WTC11 (cell line): Measurements from ENCODE around the gene PKP2. TPM values are rescaled to one million over a fixed set of nuclear protein-coding genes. Genes with fewer than 3 reads are reported as not detected.

Experiments
- ATAC-seq: fragments of 200-7000 bp; cut with Tn5 transposase; 2 replicates; pipeline ENCODE4 v1.10.0; 2021; ENCODE audit warnings: mild to moderate bottlenecking, moderate library complexity
- CTCF ChIA-PET: fragments of 300-600 bp; sonication (Branson Sonifier 250); formaldehyde crosslinking; loops from one replicate; lab custom pipeline; 2021; ENCODE audit warnings: antibody characterized with exemption; lab: Charles Lee
- POLR2A ChIA-PET: fragments of 350-600 bp; sonication (Branson Sonifier 250); formaldehyde crosslinking; loops from one replicate; lab custom pipeline; 2021; ENCODE audit warnings: antibody characterized with exemption; lab: Charles Lee
- DNase-seq: peaks from one replicate; pipeline ENCODE4 v3.0.0; 2021; ENCODE audit warnings: low spot score
- H3K27ac Mint-ChIP-seq: 2 replicates; pipeline ENCODE4 v1.8.0; 2021; ENCODE audit warnings: mixed read lengths
- H3K27me3 Mint-ChIP-seq: 2 replicates; pipeline ENCODE4 v1.8.0; 2021; ENCODE audit warnings: low read depth, mild to moderate bottlenecking, moderate library complexity, mixed read lengths
- H3K36me3 Mint-ChIP-seq: 2 replicates; pipeline ENCODE4 v1.8.0; 2021; ENCODE audit warnings: mixed read lengths
- H3K4me1 Mint-ChIP-seq: 2 replicates; pipeline ENCODE4 v1.8.0; 2022; ENCODE audit warnings: mixed read lengths
- H3K4me3 Mint-ChIP-seq: 2 replicates; pipeline ENCODE4 v1.8.0; 2021; ENCODE audit warnings: mild to moderate bottlenecking, moderate library complexity, mixed read lengths
- H3K9me3 Mint-ChIP-seq: 2 replicates; pipeline ENCODE4 v1.8.0; 2021; ENCODE audit warnings: mixed read lengths
- AFF4 ChIP-seq: sonication (generic); formaldehyde crosslinking; IDR thresholded peaks from 2 replicates; pipeline ENCODE4 v1.8.1; 2023; ENCODE audit warnings: mild to moderate bottlenecking, missing genetic modification reagents, borderline replicate concordance
- E2F1 ChIP-seq: sonication (generic); formaldehyde crosslinking; IDR thresholded peaks from 2 replicates; pipeline ENCODE4 v1.8.0; 2022; ENCODE audit warnings: mild to moderate bottlenecking, missing genetic modification reagents
- E2F4 ChIP-seq: sonication (generic); formaldehyde crosslinking; IDR thresholded peaks from 2 replicates; pipeline ENCODE4 v1.8.1; 2022; ENCODE audit warnings: low read depth, mild to moderate bottlenecking, moderate library complexity, missing genetic modification reagents, borderline replicate concordance
- ETV6 ChIP-seq: sonication (generic); formaldehyde crosslinking; IDR thresholded peaks from 2 replicates; pipeline ENCODE4 v1.8.1; 2022; ENCODE audit warnings: mild to moderate bottlenecking, missing genetic modification reagents
- FOXP4 ChIP-seq: sonication (generic); formaldehyde crosslinking; IDR thresholded peaks from 2 replicates; pipeline ENCODE4 v1.8.0; 2022; ENCODE audit warnings: mild to moderate bottlenecking, missing genetic modification reagents
- GRHL2 ChIP-seq: fragments of 250-450 bp; sonication (Bioruptor Pico); IDR thresholded peaks from 2 replicates; pipeline ENCODE4 v1.8.0; 2022; ENCODE audit warnings: mild to moderate bottlenecking, moderate library complexity; ENCODE audit not compliant: insufficient replicate concordance, severe bottlenecking
- IRF2 ChIP-seq: sonication (generic); formaldehyde crosslinking; IDR thresholded peaks from 2 replicates; pipeline ENCODE4 v1.8.0; 2022; ENCODE audit warnings: low read depth, missing genetic modification reagents, borderline replicate concordance
- PRDM15 ChIP-seq: sonication (generic); formaldehyde crosslinking; IDR thresholded peaks from 2 replicates; pipeline ENCODE4 v1.8.0; 2022; ENCODE audit warnings: missing genetic modification reagents
- SOX15 ChIP-seq: fragments of 250-450 bp; sonication (Bioruptor Pico); IDR thresholded peaks from 2 replicates; pipeline ENCODE4 v1.9.0; 2021; ENCODE audit warnings: mild to moderate bottlenecking
- TEAD1 ChIP-seq: sonication (generic); formaldehyde crosslinking; IDR thresholded peaks from 2 replicates; pipeline ENCODE4 v1.8.0; 2022; ENCODE audit warnings: mild to moderate bottlenecking, missing genetic modification reagents
- USF1 ChIP-seq: sonication (generic); formaldehyde crosslinking; IDR thresholded peaks from 2 replicates; pipeline ENCODE4 v1.8.0; 2022; ENCODE audit warnings: mild to moderate bottlenecking, missing genetic modification reagents
- ZBTB21 ChIP-seq: sonication (generic); formaldehyde crosslinking; IDR thresholded peaks from 2 replicates; pipeline ENCODE4 v1.8.1; 2023; ENCODE audit warnings: mild to moderate bottlenecking, missing genetic modification reagents, borderline replicate concordance
- ZMAT4 ChIP-seq: fragments of 250-450 bp; sonication (Bioruptor Pico); IDR thresholded peaks from 2 replicates; pipeline ENCODE4 v1.9.0; 2021; ENCODE audit warnings: mild to moderate bottlenecking
- ZNF263 ChIP-seq: sonication (generic); formaldehyde crosslinking; IDR thresholded peaks from 2 replicates; pipeline ENCODE4 v1.8.1; 2022; ENCODE audit warnings: low read depth, mild to moderate bottlenecking, moderate library complexity, missing genetic modification reagents
- ZNF532 ChIP-seq: fragments of 250-450 bp; sonication (Bioruptor Pico); IDR thresholded peaks from 2 replicates; pipeline ENCODE4 v1.9.0; 2021; ENCODE audit warnings: mild to moderate bottlenecking, borderline replicate concordance
- total RNA-seq: library from RNA; stranded (reverse); gene quantifications from 3 replicates; pipeline ENCODE4 v1.2.3, GENCODE V29; 2021

The PKP2 gene
- total RNA-seq, 1 experiment from 2014 or later: 22.0 TPM

GRCh38 chr12:32847287-32847686 is 49.3 kb downstream of the PKP2 start:
- TF ChIP-seq E2F1: no peak
- no peak for TF ChIP-seq TEAD1 (CRISPR knock-in tag)
- TF ChIP-seq E2F4 (CRISPR knock-in tag): no peak
- no peak for TF ChIP-seq ZBTB21 (CRISPR knock-in tag)
- no peak for TF ChIP-seq AFF4
- no peak for TF ChIP-seq USF1 (CRISPR knock-in tag)
- POLR2A ChIA-PET: no interaction called here
- DNase-seq (no peak), ATAC-seq (no peak)
- CTCF ChIA-PET: interaction anchor here (0.6 kb wide), 1 partner anchor 146 kb away, joined by 3 read pairs; no protein-coding TSS in a partner anchor
- H3K4me3 Mint-ChIP-seq: no peak overlapping the region
- H3K27ac Mint-ChIP-seq: no peak overlapping the region; the same call in 1 of the 2 replicates
- no peaks in the 10 kb centered on the region for H3K9me3 Mint-ChIP-seq
- peaks cover 11% of the 10 kb centered on the region for H3K36me3 Mint-ChIP-seq
- no peaks in the 10 kb centered on the region for H3K27me3 Mint-ChIP-seq
- peaks cover 35% of the 10 kb centered on the region for H3K4me1 Mint-ChIP-seq

- ChIA-PET CTCF (no interaction called here), POLR2A (no interaction called here)
- H3K36me3 Mint-ChIP-seq: peaks cover 8% of the 10 kb centered on the region
- no peak for ATAC-seq
- H3K27me3 Mint-ChIP-seq: no peaks in the 10 kb centered on the region
- H3K27ac Mint-ChIP-seq: no peak overlapping the region
- peaks cover 31% of the 10 kb centered on the region for H3K4me1 Mint-ChIP-seq
- no peak overlapping the region for H3K4me3 Mint-ChIP-seq
- no peaks in the 10 kb centered on the region for H3K9me3 Mint-ChIP-seq
- no peak for DNase-seq
- TF ChIP-seq ZNF532 (CRISPR knock-in tag) (no peak), ETV6 (CRISPR knock-in tag) (no peak), GRHL2 (CRISPR knock-in tag) (no peak), PRDM15 (CRISPR knock-in tag) (no peak), ZMAT4 (CRISPR knock-in tag) (no peak), ZNF263 (CRISPR knock-in tag) (no peak), IRF2 (CRISPR knock-in tag) (no peak), SOX15 (CRISPR knock-in tag) (no peak), FOXP4 (no peak)
Observed at GRCh38 chr12:32846053-32846452, 50.5 kb downstream of the PKP2 start.
